Measurements from ENCODE around the gene PRKD1. TPM values are rescaled to one million over a fixed set of nuclear protein-coding genes. Genes with fewer than 3 reads are reported as not detected.
A peak's percentile ranks its signal among the peaks of the same experiment; 100 is the strongest.

PRKD1 gene
- total RNA-seq, 6 experiments from 2014 or later, result 0.74 to 6.2 (median 2.2) TPM

DNA sequence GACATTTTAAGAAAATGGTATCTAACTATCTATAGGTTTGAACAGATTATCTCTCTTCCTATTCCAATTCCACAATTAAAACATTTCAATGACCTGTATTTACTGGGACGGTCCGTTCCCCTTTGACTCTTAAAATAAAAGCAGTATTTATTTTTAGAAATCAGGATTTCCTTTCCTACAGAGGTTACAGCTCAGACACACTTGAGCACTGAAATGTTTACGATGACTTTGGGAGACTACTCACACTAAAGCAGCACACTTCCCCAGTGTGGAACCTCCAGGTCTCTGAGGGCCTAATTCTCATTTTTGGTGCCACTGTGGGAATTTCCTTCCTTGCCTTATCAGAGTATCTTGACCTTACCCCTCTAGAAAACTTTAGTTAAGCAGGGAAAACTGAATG lies 181.8 kb downstream of the PRKD1 start:
- no peaks in the 10 kb centered on the region for H3K36me3 ChIP-seq
- no peak for DNase-seq
- H3K4me3 ChIP-seq, result no peak overlapping the region
- TF ChIP-seq POLR2A (IDR thresholded peaks at IDR 0.05), result no peak
- TF ChIP-seq, protein P1, sequence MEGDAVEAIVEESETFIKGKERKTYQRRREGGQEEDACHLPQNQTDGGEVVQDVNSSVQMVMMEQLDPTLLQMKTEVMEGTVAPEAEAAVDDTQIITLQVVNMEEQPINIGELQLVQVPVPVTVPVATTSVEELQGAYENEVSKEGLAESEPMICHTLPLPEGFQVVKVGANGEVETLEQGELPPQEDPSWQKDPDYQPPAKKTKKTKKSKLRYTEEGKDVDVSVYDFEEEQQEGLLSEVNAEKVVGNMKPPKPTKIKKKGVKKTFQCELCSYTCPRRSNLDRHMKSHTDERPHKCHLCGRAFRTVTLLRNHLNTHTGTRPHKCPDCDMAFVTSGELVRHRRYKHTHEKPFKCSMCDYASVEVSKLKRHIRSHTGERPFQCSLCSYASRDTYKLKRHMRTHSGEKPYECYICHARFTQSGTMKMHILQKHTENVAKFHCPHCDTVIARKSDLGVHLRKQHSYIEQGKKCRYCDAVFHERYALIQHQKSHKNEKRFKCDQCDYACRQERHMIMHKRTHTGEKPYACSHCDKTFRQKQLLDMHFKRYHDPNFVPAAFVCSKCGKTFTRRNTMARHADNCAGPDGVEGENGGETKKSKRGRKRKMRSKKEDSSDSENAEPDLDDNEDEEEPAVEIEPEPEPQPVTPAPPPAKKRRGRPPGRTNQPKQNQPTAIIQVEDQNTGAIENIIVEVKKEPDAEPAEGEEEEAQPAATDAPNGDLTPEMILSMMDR (IDR thresholded peaks at IDR 0.05), result no peak
- H3K4me1 ChIP-seq, result no peaks in the 10 kb centered on the region
- intact Hi-C loops (cut with DNase I), result no loop called here
- no peaks in the 10 kb centered on the region for H3K9me3 ChIP-seq
- no peak overlapping the region for H3K27ac ChIP-seq
- 40% methylated on average over 3 of the region's 3 CpGs for WGBS (ENCODE audit: insufficient coverage, low coverage, low lambda C conversion rate, missing lambda C conversion rate)
- ATAC-seq, result peak in 2 of 4 donors; percentile 27 to 56
- no peaks in the 10 kb centered on the region for H3K27me3 ChIP-seq

DNA sequence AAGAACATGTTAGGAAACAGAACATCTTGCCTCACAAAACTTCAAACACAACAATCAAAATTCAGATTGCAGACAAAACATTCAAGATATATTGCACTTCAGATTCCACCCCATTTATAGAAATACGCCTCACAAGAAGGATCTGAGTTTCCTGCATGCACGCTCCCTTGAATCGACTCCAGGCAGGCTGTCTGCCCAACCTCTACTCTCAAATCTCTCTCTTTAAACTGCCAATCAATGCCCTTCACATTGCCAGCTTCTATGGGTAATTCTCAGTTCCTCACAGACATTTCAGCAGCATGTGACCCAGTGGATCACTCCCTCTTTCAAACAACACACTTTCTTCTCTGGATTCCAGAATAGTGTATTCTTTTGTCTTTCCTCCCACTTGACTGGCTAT lies 184.1 kb downstream of the PRKD1 start:
- H3K4me3 ChIP-seq, result no peak overlapping the region
- H3K27ac ChIP-seq, result no peak overlapping the region
- no peak for TF ChIP-seq POLR2A (IDR thresholded peaks at IDR 0.05)
- TF ChIP-seq, protein P1 (IDR thresholded peaks at IDR 0.05), result no peak
- no peaks in the 10 kb centered on the region for H3K4me1 ChIP-seq
- intact Hi-C loops (cut with DNase I), result no loop called here
- H3K36me3 ChIP-seq, result no peaks in the 10 kb centered on the region
- 54% methylated on average over 3 of the region's 3 CpGs for WGBS (ENCODE audit: insufficient coverage, low coverage, low lambda C conversion rate, missing lambda C conversion rate)
- no peak for DNase-seq
- no peak for ATAC-seq
- no peaks in the 10 kb centered on the region for H3K27me3 ChIP-seq
- no peaks in the 10 kb centered on the region for H3K9me3 ChIP-seq

DNA sequence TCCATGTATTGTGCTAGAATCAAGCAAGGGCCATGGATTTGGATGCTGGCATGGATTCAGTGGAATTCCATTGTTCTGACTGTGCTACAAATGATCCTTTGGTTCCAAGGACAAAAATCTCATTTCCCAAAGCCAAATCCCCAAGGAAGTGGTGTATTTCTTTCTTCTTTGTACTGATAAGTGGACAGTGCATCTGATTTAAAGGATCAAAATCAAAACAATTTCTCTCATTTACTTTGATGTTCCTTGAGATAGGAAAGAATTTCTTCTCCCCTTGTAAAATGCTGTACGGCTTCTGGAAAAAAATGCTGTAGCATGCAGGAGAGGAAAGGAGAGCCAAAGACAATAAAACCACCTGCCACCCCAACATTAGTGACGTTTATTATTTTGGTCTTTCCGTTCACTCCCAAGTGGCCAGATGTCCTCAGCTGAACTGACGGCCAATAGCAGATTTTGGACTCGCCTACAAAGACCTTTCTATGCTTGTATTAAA lies 185.7 kb downstream of the PRKD1 start:
- intact Hi-C loops (cut with DNase I), result no loop called here
- no peaks in the 10 kb centered on the region for H3K9me3 ChIP-seq
- H3K36me3 ChIP-seq, result no peaks in the 10 kb centered on the region
- no peak overlapping the region for H3K27ac ChIP-seq
- DNase-seq (no peak), ATAC-seq (peak in 1 of 4 donors; percentile 40)
- H3K4me1 ChIP-seq, result no peaks in the 10 kb centered on the region
- WGBS (ENCODE audit: insufficient coverage, low coverage, low lambda C conversion rate, missing lambda C conversion rate), result 52% methylated on average over 5 of the region's 5 CpGs
- TF ChIP-seq, protein P1 (IDR thresholded peaks at IDR 0.05), result no peak
- no peaks in the 10 kb centered on the region for H3K27me3 ChIP-seq
- no peak overlapping the region for H3K4me3 ChIP-seq

DNA sequence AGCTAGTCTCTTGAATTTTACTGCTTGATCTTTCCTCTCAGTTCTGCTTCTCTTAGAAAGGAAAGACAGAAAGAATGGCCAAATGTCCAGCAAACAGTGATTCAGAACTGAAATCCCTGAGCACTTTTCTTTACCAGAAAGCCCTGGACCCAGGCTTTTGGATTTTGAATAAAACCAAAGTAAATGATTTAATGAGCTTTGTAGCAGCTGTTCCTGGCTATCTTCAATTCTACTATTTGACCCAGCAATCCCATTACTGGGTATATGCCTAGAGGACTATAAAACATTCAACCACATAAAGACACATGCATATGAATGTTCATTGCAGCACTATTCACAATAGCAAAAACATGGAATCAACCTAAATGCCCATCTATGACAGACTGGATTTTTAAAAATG lies 187.2 kb downstream of the PRKD1 start:
- intact Hi-C loops (cut with DNase I), result no loop called here
- Histone ChIP-seq H3K9me3 (no peaks in the 10 kb centered on the region), H3K4me1 (no peaks in the 10 kb centered on the region), H3K27me3 (no peaks in the 10 kb centered on the region), H3K36me3 (no peaks in the 10 kb centered on the region), H3K27ac (no peak overlapping the region), H3K4me3 (no peak overlapping the region)
- ATAC-seq (no peak), DNase-seq (no peak)
- TF ChIP-seq, protein P1 (IDR thresholded peaks at IDR 0.05), result no peak
- TF ChIP-seq POLR2A (IDR thresholded peaks at IDR 0.05), result no peak

DNA sequence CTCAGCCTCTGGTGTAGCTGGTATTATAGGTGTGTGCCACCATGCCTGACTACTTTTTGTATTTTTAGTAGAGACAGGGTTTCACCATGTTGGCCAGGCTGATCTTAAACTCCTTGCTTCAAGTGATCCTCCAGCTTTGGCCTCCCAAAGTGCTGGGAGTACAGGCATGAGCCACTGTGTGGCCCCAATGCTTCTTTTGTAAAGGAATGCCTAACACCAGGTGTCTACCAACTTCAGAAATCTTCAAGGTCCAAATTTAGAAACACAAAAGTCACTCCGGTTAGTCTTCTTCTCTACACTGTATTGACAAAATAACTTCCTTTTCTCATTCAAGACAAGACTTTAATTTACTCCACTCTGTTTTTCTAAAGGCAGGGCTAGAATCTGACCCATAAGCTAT lies 188.7 kb downstream of the PRKD1 start:
- TF ChIP-seq POLR2A (IDR thresholded peaks at IDR 0.05), result no peak
- TF ChIP-seq, protein P1 (IDR thresholded peaks at IDR 0.05), result no peak
- WGBS (ENCODE audit: insufficient coverage, low coverage, low lambda C conversion rate, missing lambda C conversion rate), result 73% methylated on average over 1 of the region's 1 CpG
- intact Hi-C loops (cut with DNase I), result no loop called here

More for the DNA sequence above, 188.7 kb downstream of the PRKD1 start:
- H3K27ac ChIP-seq, result no peak overlapping the region
- H3K27me3 ChIP-seq, result no peaks in the 10 kb centered on the region
- H3K4me3 ChIP-seq, result no peak overlapping the region
- H3K4me1 ChIP-seq, result no peaks in the 10 kb centered on the region
- H3K9me3 ChIP-seq, result no peaks in the 10 kb centered on the region
- no peaks in the 10 kb centered on the region for H3K36me3 ChIP-seq
- DNase-seq, result no peak
- ATAC-seq, result no peak

Measured in right lobe of liver (tissue), 6 donors.